Body of pancreas (tissue), 4 donors: Measurements from ENCODE around the gene ACCS. TPM values are rescaled to one million over a fixed set of nuclear protein-coding genes. Genes with fewer than 3 reads are reported as not detected.

Experiments used
- ATAC-seq: fragments of 150-250 bp; one replicate; pipeline ENCODE4 v1.9.1; 2016
- DNase-seq, 4 donors: peaks; one replicate each; pipeline ENCODE4 v3.0.0-alpha.2; 2019
- H3K27ac ChIP-seq, 4 donors: fragments of 200-600 bp; sonication (generic); 1 replicate in 3 of 4; 2 replicates in 1 of 4; pipeline versions ENCODE4 v1.5.1 to v1.6.1; 2016 to 2019; ENCODE audit warnings: mild to moderate bottlenecking in 1 of 4, mixed read lengths in 1 of 4, moderate library complexity in 1 of 4
- H3K27me3 ChIP-seq, 2 donors: fragments of 200-600 bp; sonication (generic); one replicate each; pipeline ENCODE4 v1.6.0; 2016; ENCODE audit warnings: mild to moderate bottlenecking in 1 of 2
- H3K36me3 ChIP-seq, 2 donors: fragments of 200-600 bp; sonication (generic); replicated peaks in 1 of 2; 2 replicates each; pipeline ENCODE4 v1.5.1; 2016; ENCODE audit warnings: low read depth in 2 of 2; ENCODE audit not compliant: insufficient read depth in 1 of 2
- H3K4me1 ChIP-seq: fragments of 200-600 bp; sonication (generic); one replicate; pipeline ENCODE4 v1.6.0; 2016
- H3K4me3 ChIP-seq, 2 donors: fragments of 200-600 bp; sonication (generic); 1 replicate in 1 of 2; 2 replicates in 1 of 2; pipeline ENCODE4 v1.5.1; 2016 to 2019
- H3K9me3 ChIP-seq, 3 donors: fragments of 200-600 bp; sonication (generic); 1 replicate in 2 of 3; 2 replicates in 1 of 3; pipeline ENCODE4 v1.5.1; 2016
- CTCF ChIP-seq, 7 experiments: fragments of 450-650 bp in 4 of 7; fragments of 200-600 bp in 3 of 7; sonication (generic) in 3 of 7; IDR thresholded peaks; one replicate each; pipeline ENCODE4 v1.5.1; 2016 to 2019; ENCODE audit warnings: antibody characterized with exemption in 7 of 7
- POLR2A ChIP-seq, 3 donors: fragments of 450-650 bp; IDR thresholded peaks; one replicate each; pipeline ENCODE4 v1.6.1; 2016; ENCODE audit warnings: antibody characterized with exemption in 3 of 3, mild to moderate bottlenecking in 2 of 3
- WGBS, 2 donors: methylation state at CpG; one replicate each; pipeline ENCODE4 v1.1.5; 2017; 5-methylcytosine and 5-hydroxymethylcytosine counted together
- intact Hi-C: fragments of 100-400 bp; cut with DNase I; formaldehyde crosslinking; loops from one replicate; pipeline ENCODE4 v1.15.1; 2023
- total RNA-seq, 2 donors: library from RNA; depleted of rRNA; stranded (reverse); fragments of >200 nt; gene quantifications; one replicate each; pipeline ENCODE4 v1.1.0, GENCODE V29; 2016

ACCS gene
- total RNA-seq, 2 donors from 2014 or later = 14.3 to 64.9 TPM

- DNase-seq = no peak
- Histone ChIP-seq H3K36me3 (peaks cover 0 to 16% of the 10 kb centered on the region in 2 donors), H3K4me3 (no peak overlapping the region), H3K27me3 (no peaks in the 10 kb centered on the region), H3K27ac (no peak overlapping the region), H3K9me3 (no peaks in the 10 kb centered on the region), H3K4me1 (peaks cover 11% of the 10 kb centered on the region)
- 20 to 44% methylated on average over 3 of the region's 3 CpGs for WGBS, 2 donors
- TF ChIP-seq CTCF (IDR thresholded peaks at IDR 0.05) (no peak), POLR2A (IDR thresholded peaks at IDR 0.05) (no peak)
- intact Hi-C loops = no loop called here
- no peak for ATAC-seq
Measured at GRCh38 chr11:44128729-44129128, 62.7 kb downstream of the ACCS start.

- WGBS, 2 donors = 89 to 91% methylated on average over 6 of the region's 6 CpGs
- ATAC-seq (no peak), DNase-seq (no peak)
- Histone ChIP-seq H3K4me3 (no peak overlapping the region), H3K27ac (no peak overlapping the region), H3K9me3 (no peaks in the 10 kb centered on the region), H3K4me1 (peaks cover 11% of the 10 kb centered on the region), H3K27me3 (no peaks in the 10 kb centered on the region), H3K36me3 (peaks cover 0 to 10% of the 10 kb centered on the region in 2 donors)
- no peak for TF ChIP-seq CTCF (IDR thresholded peaks at IDR 0.05)
- TF ChIP-seq POLR2A (IDR thresholded peaks at IDR 0.05) = no peak
- intact Hi-C loops = no loop called here
Measured at GRCh38 chr11:44130751-44131150, 64.7 kb downstream of the ACCS start.

GRCh38 chr11:44133335-44133946, 67.4 kb downstream of the ACCS start:
- TF ChIP-seq CTCF (IDR thresholded peaks at IDR 0.05) (peak; percentile 8 to 49 (median 45)), POLR2A (IDR thresholded peaks at IDR 0.05) (no peak)
- Histone ChIP-seq H3K27ac (no peak overlapping the region), H3K36me3 (peaks cover 0 to 4% of the 10 kb centered on the region in 2 donors), H3K27me3 (no peaks in the 10 kb centered on the region), H3K4me1 (peaks cover 11% of the 10 kb centered on the region), H3K9me3 (no peaks in the 10 kb centered on the region), H3K4me3 (no peak overlapping the region)
- ATAC-seq = no peak
- intact Hi-C loops = no loop called here
- DNase-seq = peak in 2 of 4 donors; percentile 13 to 34
- WGBS, 2 donors = 80 to 87% methylated on average over 1 of the region's 1 CpG

Other genes with a start within 250 kb of the ACCS start
- gene ALKBH3, start 185.4 kb upstream of the ACCS start, total RNA-seq = 10 to 100 TPM; 29.3 to 30.0 TPM
- 100 to 1,000 TPM in 1 of 2 donors, 10 to 100 TPM in 1; 64.9 to 184 TPM for gene C11orf96, start 123.6 kb upstream of the ACCS start, total RNA-seq
- not detected for gene ACCSL, start 18.3 kb upstream of the ACCS start, total RNA-seq
- 10 to 100 TPM; 21.4 to 34.2 TPM for gene EXT2, start 29.4 kb downstream of the ACCS start, total RNA-seq
- gene ALX4, start 243.9 kb downstream of the ACCS start, total RNA-seq = not detected